ENCODE data around the gene MITF.

DNA sequence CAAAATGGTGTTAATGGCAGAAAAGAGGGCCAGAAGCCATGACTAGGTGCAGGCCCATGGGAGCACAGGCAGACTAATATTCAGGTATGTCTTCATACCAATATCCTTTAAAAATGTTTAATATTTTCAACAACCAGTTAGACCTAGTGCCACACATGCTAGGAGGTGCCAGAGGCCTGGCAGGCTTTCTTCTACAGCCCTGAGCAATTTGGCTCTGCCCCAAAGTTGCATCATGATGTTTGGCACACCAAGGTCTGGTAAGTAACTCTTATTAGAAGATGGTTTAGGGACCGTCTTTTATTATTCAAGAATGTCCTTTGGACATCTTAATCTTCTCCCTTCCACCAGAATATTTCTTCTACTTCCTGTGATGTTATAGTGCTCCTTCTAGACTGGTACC, 34.8 kb downstream of the MITF start:
- TF ChIP-seq, protein P1, sequence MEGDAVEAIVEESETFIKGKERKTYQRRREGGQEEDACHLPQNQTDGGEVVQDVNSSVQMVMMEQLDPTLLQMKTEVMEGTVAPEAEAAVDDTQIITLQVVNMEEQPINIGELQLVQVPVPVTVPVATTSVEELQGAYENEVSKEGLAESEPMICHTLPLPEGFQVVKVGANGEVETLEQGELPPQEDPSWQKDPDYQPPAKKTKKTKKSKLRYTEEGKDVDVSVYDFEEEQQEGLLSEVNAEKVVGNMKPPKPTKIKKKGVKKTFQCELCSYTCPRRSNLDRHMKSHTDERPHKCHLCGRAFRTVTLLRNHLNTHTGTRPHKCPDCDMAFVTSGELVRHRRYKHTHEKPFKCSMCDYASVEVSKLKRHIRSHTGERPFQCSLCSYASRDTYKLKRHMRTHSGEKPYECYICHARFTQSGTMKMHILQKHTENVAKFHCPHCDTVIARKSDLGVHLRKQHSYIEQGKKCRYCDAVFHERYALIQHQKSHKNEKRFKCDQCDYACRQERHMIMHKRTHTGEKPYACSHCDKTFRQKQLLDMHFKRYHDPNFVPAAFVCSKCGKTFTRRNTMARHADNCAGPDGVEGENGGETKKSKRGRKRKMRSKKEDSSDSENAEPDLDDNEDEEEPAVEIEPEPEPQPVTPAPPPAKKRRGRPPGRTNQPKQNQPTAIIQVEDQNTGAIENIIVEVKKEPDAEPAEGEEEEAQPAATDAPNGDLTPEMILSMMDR (IDR thresholded peaks at IDR 0.05), result no peak
- TF ChIP-seq EP300 (IDR thresholded peaks at IDR 0.05) (no peak), POLR2A (IDR thresholded peaks at IDR 0.05) (no peak), POLR2AphosphoS5 (IDR thresholded peaks at IDR 0.05) (no peak)

All from suprapubic skin (tissue), 4 donors.